Kidney epithelial cell (primary cell): Measurements from ENCODE around the gene SLC48A1. TPM values are rescaled to one million over a fixed set of nuclear protein-coding genes. Genes with fewer than 3 reads are reported as not detected.
A peak's percentile ranks its signal among the peaks of the same experiment; 100 is the strongest.

ENCODE experiments used
- DNase-seq: peaks from one replicate; pipeline ENCODE4 v3.0.0-alpha.2; 2010; ENCODE audit warnings: low read depth
- H3K27me3 ChIP-seq: 2 replicates; pipeline ENCODE4 v1.6.0; 2011; ENCODE audit warnings: low read length; ENCODE audit not compliant: control insufficient read depth, insufficient read depth
- H3K36me3 ChIP-seq: 2 replicates; pipeline ENCODE4 v1.5.1; 2011; ENCODE audit warnings: low read length; ENCODE audit not compliant: control insufficient read depth, insufficient read depth
- H3K4me3 ChIP-seq: 2 replicates; pipeline ENCODE4 v1.5.1; 2011; ENCODE audit warnings: low read depth, mild to moderate bottlenecking, control low read depth, low read length
- total RNA-seq: library from RNA; depleted of rRNA; stranded (reverse); fragments of >200 nt; gene quantifications from 2 replicates; pipeline ENCODE4 v1.2.3, GENCODE V29; 2015
- TF ChIP-seq, protein P1 (sequence below): IDR thresholded peaks from 2 replicates; pipeline ENCODE4 v1.5.1; 2011; ENCODE audit warnings: mild to moderate bottlenecking, moderate library complexity, low read length, control low read depth, inconsistent platforms; ENCODE audit not compliant: insufficient read depth, poor library complexity, severe bottlenecking

SLC48A1 gene
- total RNA-seq, 1 donor from 2014 or later, result 26.5 TPM

DNA sequence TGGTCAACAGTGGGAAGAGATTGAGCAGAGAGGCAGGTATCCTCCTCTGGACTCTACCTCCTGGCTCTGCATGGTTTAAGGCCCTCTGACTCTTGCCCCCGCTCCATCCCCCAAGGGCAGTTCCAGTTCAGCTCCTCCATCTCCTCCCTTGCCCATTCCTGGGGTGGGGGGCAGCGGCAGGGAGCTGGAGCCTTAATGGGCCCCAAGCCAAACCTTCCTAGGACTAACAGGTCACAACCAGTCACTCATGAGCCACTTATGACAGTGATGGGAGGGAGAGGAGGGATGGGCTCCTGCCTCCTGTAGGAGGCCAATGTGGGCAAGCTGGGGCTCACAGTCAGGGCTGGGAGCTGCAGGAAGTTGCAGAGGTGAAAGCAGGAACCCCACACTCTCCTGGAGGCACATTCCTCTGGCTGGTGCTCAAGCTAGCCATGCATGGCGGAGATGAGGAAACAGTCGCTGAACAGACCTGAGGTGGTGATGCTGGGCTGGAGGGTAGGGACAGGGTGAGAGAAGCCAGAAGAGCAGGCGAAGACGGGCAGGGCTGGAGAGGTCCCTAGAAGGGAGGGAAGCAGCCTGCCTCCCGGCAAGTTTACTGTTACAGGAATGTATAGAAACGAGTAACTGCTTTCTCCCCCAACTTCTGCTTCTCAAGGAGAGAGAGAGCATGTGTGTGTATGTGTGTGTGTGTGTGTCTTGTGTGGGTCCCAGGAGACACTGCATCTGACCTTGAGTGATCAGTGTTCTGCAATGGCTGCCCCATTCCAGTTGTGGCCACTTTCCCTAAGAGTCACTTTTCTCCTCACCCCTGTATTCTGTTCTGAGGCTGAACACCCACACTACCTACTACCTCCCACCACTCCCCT, 9.3 kb upstream of the SLC48A1 start:
- Histone ChIP-seq H3K27me3 (no peaks in the 10 kb centered on the region), H3K4me3 (no peak overlapping the region)

DNA sequence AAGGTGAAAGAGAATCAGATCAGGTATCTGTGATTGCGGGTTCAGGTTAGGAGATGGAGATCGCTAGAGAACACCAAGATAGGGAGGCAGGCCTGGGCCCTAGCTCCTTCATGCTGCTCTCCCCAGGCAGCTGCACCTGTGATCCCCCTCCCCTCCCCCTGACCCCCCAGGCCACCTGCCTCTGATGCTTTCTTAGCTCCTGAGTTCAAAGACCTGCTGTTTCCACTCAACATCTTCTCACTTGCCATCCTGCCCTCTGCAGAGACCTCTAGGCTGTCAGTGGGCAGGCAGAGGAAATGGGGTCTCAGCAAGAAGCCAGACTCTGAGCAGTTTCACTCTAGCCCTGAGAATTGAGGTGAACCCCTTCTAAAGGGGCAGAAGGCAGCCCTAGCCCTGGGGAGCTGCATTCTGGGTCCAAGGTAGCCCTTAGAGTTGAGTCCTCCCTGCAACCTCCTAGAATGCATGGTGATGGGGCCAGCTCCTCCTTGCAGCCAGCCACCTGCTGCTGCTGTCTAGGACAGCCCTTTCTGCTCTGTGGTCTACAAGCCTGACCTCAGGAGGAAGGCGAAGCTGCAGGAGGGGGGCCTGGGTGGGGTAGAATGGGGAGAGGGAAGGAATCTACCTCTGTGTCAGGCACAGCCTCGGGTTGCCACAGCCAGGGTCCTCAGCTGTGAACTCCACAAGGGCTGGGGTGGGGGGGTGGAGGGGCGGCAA, 6.4 kb upstream of the SLC48A1 start:
- Histone ChIP-seq H3K4me3 (no peak overlapping the region), H3K36me3 (no peaks in the 10 kb centered on the region), H3K27me3 (no peaks in the 10 kb centered on the region)
- TF ChIP-seq, protein P1, sequence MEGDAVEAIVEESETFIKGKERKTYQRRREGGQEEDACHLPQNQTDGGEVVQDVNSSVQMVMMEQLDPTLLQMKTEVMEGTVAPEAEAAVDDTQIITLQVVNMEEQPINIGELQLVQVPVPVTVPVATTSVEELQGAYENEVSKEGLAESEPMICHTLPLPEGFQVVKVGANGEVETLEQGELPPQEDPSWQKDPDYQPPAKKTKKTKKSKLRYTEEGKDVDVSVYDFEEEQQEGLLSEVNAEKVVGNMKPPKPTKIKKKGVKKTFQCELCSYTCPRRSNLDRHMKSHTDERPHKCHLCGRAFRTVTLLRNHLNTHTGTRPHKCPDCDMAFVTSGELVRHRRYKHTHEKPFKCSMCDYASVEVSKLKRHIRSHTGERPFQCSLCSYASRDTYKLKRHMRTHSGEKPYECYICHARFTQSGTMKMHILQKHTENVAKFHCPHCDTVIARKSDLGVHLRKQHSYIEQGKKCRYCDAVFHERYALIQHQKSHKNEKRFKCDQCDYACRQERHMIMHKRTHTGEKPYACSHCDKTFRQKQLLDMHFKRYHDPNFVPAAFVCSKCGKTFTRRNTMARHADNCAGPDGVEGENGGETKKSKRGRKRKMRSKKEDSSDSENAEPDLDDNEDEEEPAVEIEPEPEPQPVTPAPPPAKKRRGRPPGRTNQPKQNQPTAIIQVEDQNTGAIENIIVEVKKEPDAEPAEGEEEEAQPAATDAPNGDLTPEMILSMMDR, result no peak
- no peak for DNase-seq

More for the DNA sequence above, 9.3 kb upstream of the SLC48A1 start:
- H3K36me3 ChIP-seq, result no peaks in the 10 kb centered on the region
- DNase-seq, result peak; percentile 89
- TF ChIP-seq, protein P1, result no peak

DNA sequence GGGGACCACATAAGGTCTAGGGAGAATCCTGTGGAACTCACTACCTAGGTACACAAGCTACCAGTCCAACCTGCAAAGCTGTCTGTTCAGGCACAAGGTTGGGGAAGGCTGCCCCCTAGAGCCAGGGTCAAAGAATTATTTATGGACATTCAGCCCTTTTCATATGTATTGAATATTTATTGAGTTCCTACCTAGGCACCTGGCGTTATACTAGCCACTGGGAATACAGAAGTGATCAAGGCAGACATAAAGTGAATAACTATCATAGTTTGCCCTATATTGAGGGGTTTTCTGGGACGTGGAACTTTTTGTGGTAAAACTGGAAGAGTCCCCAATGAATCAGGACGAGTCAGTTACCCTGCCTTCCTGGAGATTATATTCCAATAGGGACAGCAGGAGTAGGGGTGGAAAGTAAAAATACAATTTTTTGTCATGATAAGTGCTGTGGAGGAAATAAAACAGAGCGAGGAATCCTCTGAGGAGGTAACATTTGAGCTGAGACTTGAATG, 5.8 kb upstream of the SLC48A1 start:
- TF ChIP-seq, protein P1, result peak; percentile 56
- H3K4me3 ChIP-seq, result no peak overlapping the region
- no peaks in the 10 kb centered on the region for H3K27me3 ChIP-seq
- no peak for DNase-seq
- H3K36me3 ChIP-seq, result no peaks in the 10 kb centered on the region

DNA sequence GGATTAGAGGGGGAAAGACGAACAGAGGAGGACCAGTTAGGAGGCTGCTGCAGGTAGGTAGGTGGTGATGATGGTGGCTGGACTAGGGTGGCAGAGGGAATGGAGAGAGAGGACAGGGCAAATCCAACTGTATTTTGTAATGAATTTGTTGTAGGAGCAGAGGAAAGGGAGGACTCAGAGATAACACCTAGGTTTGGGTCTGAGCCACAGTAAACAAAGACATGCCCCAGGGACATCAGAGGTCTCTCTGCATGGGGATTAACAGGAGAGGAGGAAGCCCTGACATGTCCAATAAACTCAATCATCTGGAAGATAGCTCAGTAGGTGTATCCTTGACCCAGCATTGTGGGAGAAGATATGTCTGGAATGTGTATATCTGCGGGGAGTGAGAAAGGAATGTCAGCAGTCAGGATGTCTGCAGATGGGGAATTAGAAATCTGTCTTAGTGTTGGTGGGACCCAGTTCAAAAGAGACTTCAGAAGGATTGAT, 4.7 kb upstream of the SLC48A1 start:
- H3K4me3 ChIP-seq, result no peak overlapping the region
- TF ChIP-seq, protein P1, result no peak
- no peak for DNase-seq

DNA sequence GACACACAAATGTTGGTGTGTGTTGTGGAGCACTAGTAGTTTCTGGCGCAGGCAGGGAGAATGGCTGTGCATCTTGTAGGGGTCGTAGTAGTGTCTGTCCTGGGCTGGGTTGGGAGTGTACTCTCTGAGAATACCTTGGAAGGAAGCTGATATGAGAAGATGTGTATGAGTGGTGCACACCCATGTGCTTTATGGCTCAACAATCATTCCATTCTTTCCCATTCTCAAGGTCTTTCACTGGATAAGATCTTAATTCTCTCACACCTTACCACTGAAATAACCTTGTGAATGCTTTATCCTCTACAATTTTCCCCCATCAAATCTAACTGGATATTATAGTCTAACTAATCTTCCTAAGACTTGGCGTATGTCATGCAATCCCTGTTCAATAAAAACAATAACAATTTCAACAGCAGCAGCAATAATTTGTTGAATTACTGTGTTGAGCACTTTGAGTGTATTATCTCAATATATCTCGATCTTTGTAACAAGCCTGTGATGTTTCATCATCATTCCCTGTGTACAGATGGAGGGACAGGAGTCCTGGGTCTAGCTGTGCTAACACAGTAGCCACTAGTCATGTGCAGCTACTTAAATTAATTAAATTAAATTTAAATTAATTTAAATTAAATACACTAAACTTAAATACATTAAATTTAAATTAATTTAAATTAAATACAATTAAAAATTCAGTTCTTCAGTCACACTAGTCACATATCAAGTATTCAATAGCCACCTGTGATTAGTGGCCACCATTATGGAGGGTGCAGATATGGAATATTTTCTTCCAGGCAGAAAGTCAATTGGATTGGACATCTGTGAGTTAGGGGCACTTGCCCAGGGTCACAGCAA, 3.6 kb upstream of the SLC48A1 start:
- DNase-seq, result no peak
- TF ChIP-seq, protein P1, result no peak
- H3K36me3 ChIP-seq, result no peaks in the 10 kb centered on the region
- no peaks in the 10 kb centered on the region for H3K27me3 ChIP-seq
- no peak overlapping the region for H3K4me3 ChIP-seq

More for the DNA sequence above, 4.7 kb upstream of the SLC48A1 start:
- no peaks in the 10 kb centered on the region for H3K27me3 ChIP-seq
- H3K36me3 ChIP-seq, result no peaks in the 10 kb centered on the region
